ENCODE results near the gene GRM1.

Gene GRM1

GRCh38 chr6:146135167-146135566 is 106.3 kb downstream of the GRM1 start:
- TF ChIP-seq CTCF (IDR thresholded peaks at IDR 0.05; ENCODE audit: insufficient read depth, low read depth, low read length, missing control alignments): no peak
- DNase-seq (ENCODE audit: low read depth): no peak
- H3K4me3 ChIP-seq (ENCODE audit: low read depth, low read length): no peak overlapping the region

DNA sequence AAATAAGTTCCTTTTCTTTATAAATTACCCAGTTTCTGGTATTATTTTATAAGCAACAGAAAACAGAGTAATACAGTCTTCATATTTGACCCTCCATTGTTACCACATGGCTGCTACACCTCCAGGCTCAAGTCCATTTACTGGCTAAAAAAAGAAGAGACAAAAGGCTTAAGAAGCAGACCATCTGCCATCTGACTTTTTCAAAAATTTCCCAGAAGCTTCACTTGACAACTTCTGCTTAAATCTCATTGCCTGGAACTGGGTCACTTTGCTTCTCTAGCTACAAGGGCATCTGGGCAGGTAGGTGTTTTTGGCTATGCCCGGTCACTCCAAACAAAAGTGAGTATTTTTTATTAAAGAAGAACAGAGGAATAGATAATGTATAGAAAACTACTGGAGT is 118.0 kb downstream of the GRM1 start:
- no peak for DNase-seq (ENCODE audit: low read depth)
- H3K4me3 ChIP-seq (ENCODE audit: low read depth, low read length): no peak overlapping the region
- no peak for TF ChIP-seq CTCF (IDR thresholded peaks at IDR 0.05; ENCODE audit: insufficient read depth, low read depth, low read length, missing control alignments)

- no peak for TF ChIP-seq CTCF (IDR thresholded peaks at IDR 0.05; ENCODE audit: insufficient read depth, low read depth, low read length, missing control alignments)
- no peak overlapping the region for H3K4me3 ChIP-seq (ENCODE audit: low read depth, low read length)
- no peak for DNase-seq (ENCODE audit: low read depth)
Measured at GRCh38 chr6:146149770-146150169, 120.9 kb downstream of the GRM1 start.

DNA sequence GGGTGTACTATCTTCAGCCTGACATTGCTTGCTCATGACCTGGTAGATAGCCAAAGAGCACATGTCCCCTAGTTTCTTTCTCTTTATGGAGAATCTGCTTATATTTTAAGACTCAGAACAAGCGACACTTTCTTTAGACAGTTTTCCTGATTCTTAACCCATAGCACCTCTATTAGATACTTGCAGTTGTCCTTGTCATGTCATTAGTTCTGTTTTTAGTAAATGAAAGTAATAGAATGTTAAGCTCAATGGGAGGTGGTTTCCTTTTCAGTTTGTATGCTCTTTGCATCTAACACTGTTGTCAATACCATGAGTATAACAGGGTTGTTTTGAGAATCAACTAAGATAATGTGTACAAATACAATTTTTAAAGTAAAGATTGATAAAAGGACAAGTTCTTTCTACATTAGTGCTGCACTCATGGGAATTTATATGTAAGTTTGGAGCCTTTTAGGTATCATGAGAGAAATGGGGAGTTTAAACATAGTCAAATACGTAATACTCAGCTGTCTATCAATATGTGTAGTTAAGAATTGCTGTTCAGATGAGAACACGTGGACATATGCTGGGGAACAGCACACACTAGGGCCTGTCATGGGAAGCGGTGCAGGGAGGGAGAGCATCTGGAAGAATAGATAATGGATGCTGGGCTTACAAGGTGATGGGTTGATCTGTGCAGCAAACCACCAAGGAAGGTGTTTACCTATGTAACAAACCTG is 124.3 kb downstream of the GRM1 start:
- H3K4me3 ChIP-seq (ENCODE audit: low read depth, low read length): no peak overlapping the region
- peak; percentile 53 for DNase-seq (ENCODE audit: low read depth)
- no peak for TF ChIP-seq CTCF (IDR thresholded peaks at IDR 0.05; ENCODE audit: insufficient read depth, low read depth, low read length, missing control alignments)

GRCh38 chr6:146154197-146154596 is 125.3 kb downstream of the GRM1 start:
- DNase-seq (ENCODE audit: low read depth): peak; percentile 15
- H3K4me3 ChIP-seq (ENCODE audit: low read depth, low read length): no peak overlapping the region
- TF ChIP-seq CTCF (IDR thresholded peaks at IDR 0.05; ENCODE audit: insufficient read depth, low read depth, low read length, missing control alignments): no peak

- TF ChIP-seq CTCF (IDR thresholded peaks at IDR 0.05; ENCODE audit: insufficient read depth, low read depth, low read length, missing control alignments): no peak
- H3K4me3 ChIP-seq (ENCODE audit: low read depth, low read length): no peak overlapping the region
- no peak for DNase-seq (ENCODE audit: low read depth)
Measured at GRCh38 chr6:146161664-146162063, 132.8 kb downstream of the GRM1 start.

- TF ChIP-seq CTCF (IDR thresholded peaks at IDR 0.05; ENCODE audit: insufficient read depth, low read depth, low read length, missing control alignments): no peak
- no peak overlapping the region for H3K4me3 ChIP-seq (ENCODE audit: low read depth, low read length)
- DNase-seq (ENCODE audit: low read depth): no peak
Measured at GRCh38 chr6:146169872-146170271, 141.0 kb downstream of the GRM1 start.

Measured in GM12865 (cell line).